ENCODE measurements around the gene JTB.
A peak's percentile ranks its signal among the peaks of the same experiment; 100 is the strongest.

JTB gene

DNA sequence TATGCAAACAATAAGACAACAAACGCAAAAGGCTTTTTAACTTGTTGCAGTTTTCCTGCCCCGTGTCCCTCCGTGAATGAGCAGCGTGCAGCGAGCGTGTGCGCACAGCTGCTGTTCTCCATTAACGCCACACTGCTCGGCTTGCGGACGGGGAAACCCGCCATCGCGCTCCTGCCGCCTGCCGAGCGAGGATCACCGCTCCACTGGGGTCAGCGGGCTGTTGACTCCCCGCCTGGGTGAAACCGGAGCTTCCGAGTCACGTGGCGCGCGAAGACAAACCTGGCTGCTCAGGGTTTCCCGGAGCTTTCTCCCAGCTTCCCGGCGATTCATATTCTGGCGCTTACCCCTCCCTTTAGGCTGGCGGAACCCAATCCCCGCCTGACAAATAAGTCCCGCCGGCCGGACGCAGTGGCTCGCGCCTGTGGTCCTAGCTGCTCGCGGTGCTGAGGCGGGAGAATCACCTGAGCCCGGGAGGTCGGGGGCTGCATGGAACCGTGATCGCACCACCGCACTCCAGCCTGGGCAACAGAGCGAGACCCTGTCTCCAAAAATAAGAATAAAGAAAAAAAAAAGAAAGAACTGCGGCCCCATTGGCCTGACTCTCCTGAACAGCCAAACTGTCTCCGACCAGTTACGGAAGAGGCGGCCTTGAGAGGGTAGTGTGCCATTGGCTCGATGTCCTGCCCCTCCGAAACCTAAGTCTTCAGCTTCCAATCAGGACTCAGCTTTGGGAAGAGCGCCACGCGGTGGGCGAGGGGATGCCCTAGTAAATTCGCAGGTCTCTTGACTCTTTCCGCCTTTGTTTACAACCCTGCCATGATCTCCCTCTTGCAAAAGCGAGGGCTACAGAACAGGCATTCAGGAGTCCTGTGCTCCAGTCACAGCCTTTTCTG lies 10.1 kb downstream of the JTB start, which contains the start of gene CREB3L4:
TSS of gene CREB3L4 (plus strand) at position 796 of the 893 bp plus-strand sequence. CDS start 624 bp downstream, outside the sequence.
- peak; percentile 96 to 98 for DNase-seq
- peak; percentile 90 for TF ChIP-seq POLR2A (IDR thresholded peaks at IDR 0.05; ENCODE audit: low read length)
- TF ChIP-seq GATA1 (IDR thresholded peaks at IDR 0.05; ENCODE audit: low read depth, low read length): no peak

DNA sequence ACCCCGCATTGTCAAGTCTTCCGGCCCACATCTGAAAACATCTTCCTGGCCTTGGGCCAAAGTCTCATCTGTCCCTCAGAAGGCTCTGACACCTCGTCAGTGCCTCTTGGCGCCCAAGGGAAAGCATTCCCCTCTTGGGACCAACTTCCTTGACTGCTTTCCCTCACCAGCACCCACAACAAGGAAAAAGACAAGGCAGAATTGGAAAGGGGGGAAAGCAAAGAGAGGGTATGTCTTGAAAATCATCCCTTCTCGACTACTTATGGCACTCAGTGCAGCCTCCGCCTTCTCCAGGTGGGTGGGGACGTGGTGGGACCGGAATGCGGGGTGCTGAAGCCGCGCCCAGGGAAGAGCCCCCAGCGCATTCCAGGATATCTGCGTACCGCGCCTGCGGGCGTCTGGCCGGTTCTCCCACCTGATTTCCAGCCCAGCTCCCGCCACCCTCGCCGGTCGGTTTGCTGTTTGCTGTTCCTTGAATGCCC lies 13.6 kb downstream of the JTB start:
- DNase-seq: no peak
- TF ChIP-seq GATA1 (IDR thresholded peaks at IDR 0.05; ENCODE audit: low read depth, low read length): no peak
- no peak for TF ChIP-seq POLR2A (IDR thresholded peaks at IDR 0.05; ENCODE audit: low read length)

DNA sequence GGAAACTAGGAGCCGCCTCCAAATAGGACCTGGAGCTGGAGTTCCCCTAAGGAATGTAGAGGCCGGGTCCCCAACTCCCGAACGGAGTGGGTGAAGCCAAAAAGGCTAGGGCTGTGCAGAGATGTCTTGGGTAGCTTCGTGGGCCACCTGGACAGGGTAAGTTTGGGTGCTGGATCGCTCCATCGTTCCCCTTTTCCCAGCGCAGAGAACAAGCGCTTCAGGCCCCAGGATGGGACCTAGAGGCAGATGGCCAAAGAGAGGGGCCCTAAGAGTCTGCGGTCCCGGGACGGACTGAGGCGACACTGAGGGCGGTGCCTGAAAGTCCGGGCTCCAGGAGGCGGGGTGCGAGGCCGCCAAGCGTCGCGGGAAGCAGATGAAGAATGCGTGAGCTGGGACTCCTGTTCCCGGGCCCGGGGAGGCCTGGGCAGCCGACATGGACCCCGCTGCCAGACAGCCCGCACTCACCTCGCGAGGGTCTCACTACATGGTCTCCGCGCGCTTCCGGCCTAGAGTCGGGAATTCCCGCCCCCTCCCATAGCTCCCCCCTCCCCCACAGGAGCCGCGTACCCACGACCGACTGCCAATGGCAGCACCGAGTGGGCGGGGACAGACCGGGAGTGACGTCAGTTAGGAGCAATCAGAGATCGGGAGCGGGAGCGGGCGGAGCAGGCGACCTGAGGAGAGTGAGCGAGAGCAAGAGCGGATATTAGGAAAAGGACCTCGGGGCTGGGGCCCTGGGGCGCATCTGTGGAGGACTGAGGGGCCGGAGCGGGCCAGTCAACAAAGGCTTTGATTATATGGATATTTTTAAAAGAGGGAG lies 14.2 kb downstream of the JTB start, which contains the start of gene SLC39A1:
TSS of gene SLC39A1 (minus strand) at position 508 of the 820 bp plus-strand sequence. CDS start 822 bp downstream, outside the sequence.
- peak; percentile 95 to 97 for DNase-seq
- peak; percentile 66 for TF ChIP-seq POLR2A (IDR thresholded peaks at IDR 0.05; ENCODE audit: low read length)
- TF ChIP-seq GATA1 (IDR thresholded peaks at IDR 0.05; ENCODE audit: low read depth, low read length): no peak

DNA sequence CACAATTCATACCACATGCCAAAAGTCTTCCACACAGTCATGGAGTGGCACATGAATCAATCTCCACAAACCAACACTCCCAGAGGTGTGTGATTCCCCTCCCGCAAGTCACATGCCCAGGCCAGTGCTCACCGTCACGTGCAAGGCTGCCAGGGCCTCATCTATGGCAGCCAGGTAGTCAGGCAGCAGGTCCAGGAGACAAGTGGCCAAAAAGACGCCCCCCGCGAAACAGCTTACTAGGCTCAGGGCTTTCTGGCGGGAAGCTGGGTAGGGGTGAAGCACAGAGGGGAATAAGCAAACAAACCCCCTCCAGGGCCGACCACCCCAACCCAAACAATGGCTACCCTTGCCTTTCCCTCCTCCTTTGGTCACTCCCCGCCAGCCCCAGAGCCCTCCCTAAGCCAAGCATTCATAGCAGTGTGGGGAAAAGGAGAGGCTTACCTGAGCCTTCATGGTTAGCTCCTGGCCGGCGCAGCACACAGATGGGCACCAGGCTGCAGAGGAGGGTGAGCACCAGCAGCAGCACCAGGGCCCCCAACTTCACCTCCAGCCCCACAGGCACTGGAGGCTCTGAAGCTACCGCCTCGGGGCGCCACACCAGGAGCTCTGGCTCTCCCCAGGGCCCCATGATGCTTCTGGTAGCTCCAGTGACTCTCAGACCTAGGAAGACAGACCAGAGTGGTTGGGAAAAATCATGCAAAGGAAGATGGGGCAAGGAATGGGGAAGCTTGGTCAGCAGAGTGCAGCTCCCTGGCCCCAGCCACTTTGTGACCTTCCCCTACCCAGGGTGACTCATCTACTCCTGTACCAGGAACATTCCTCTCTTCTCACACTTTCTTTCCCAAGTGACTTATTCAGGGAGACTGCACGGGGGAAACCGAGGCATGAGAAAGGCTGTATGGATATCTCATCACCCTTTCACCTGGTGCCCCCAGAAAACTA lies 15.1 kb downstream of the JTB start:
- no peak for TF ChIP-seq GATA1 (IDR thresholded peaks at IDR 0.05; ENCODE audit: low read depth, low read length)
- TF ChIP-seq POLR2A (IDR thresholded peaks at IDR 0.05; ENCODE audit: low read length): no peak
- peak in 1 of 2 experiments; percentile 45 for DNase-seq

DNA sequence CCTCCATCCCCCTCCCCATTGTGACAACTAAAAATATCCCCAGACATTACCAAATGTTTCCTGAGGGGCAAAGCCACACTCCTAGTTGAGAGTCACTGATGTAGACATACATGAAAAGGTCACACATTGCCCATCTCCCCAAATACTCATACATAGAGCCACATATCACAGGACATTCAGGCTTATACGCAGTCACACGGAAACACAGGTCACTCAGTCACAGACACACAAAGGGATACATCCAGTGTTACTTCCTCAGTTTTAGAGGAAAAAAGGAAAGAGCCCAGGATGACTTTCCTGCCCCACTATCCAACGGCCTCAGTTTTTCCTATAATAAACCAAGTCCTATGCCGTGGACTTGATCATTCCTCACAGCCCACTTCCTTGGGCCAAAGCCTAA lies 16.1 kb downstream of the JTB start:
- TF ChIP-seq GATA1 (IDR thresholded peaks at IDR 0.05; ENCODE audit: low read depth, low read length) (no peak), POLR2A (IDR thresholded peaks at IDR 0.05; ENCODE audit: low read length) (no peak)
- DNase-seq: no peak

DNA sequence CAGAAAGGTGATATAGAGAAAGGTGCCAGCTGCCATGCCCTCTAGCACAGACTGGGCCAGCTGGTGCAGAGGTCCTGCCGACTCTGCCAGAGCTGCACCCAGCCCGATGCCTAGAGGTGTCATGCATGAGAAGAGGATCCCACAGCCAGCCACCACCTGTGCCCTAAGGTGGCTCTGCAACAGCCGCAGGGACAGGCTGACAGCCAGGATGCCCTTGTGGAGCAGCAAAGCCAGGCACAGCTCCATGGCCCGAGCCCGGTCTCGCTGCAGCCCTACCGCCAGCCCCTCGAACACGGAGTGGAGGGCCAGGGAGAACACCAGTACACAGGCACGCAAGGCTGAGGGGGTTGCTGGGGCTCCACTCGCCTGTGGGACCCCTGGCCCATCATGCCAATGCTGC lies 17.3 kb downstream of the JTB start:
- TF ChIP-seq POLR2A (IDR thresholded peaks at IDR 0.05; ENCODE audit: low read length) (no peak), GATA1 (IDR thresholded peaks at IDR 0.05; ENCODE audit: low read depth, low read length) (no peak)

DNA sequence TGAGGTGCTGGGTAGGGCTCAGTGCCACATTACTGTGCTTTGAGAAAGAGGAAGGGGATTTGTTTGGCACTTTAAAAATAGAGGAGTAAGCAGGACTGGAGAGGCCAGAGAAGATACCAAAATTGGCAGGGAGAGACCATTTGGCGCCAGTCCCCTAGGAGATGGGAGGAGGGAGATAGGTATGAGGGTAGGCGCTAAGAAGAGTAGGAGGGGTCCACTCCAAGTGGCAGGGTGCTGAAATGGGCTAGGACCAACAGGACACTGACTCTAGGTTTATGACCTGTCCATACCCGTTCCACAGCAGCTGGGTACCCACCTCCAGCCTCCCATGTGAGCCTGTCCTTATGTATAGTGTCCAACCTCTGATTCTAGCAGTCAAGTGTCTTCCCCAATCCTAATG lies 18.0 kb downstream of the JTB start:
- DNase-seq: peak; percentile 60 to 62
- TF ChIP-seq GATA1 (IDR thresholded peaks at IDR 0.05; ENCODE audit: low read depth, low read length) (no peak), POLR2A (IDR thresholded peaks at IDR 0.05; ENCODE audit: low read length) (no peak)

More for the DNA sequence above, 17.3 kb downstream of the JTB start:
- DNase-seq: no peak

DNA sequence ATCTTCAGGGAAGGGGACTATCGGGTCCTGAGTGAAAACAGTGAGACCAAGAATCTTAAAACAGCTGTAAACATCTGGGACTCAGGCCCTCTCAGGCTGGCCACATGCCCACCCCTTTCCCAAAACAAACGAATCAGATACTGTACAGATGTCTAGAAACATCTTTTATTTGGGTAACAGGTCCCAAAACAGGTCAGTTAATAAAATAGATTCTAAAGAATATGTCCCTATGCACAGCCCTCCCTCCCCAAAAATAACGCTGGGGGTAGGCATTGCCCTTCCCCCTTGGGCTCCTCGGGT lies 18.6 kb downstream of the JTB start:
- DNase-seq: no peak
- TF ChIP-seq GATA1 (IDR thresholded peaks at IDR 0.05; ENCODE audit: low read depth, low read length) (no peak), POLR2A (IDR thresholded peaks at IDR 0.05; ENCODE audit: low read length) (no peak)

DNA sequence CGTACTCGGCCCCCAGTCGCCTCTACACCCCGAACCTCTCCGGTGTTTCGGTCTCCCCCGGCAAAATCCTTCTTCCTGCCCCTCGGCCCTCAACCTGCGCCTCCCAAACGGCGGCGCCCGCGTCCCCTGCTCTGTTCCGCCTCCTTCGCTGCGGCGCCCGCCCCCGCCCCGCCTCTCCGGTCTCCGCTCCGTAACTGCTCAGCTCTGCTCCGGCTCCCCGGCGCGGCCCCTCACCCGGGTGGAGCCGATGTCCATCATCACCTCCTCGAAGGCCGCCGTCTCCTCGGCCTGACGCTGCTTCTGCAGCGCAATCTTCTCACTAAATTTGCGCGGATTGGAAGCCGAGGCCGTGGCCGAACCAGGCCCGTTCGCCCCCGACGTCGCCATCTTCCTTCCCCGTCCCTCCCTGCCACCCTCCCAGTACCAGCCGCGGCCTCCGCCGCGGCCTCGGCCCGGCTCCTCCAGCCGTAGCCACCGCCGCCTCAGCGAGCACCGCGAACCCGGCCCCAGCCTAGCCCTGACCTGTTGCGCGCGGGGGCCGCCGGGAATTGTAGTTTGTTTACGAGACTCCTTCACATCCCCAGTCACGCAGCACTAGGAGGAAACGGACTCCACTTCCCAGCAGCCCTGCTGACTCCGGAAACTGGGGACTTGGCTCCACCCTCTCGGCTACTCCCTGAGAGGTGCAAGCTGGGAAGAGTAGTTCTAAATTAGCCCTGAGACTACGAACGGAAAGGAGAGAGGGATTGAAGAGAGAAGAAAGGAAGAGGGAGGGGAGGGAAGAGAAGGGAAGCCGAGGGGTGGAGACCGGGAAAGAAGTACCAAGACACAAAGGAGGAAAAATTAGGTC lies 19.1 kb downstream of the JTB start, which contains the start of gene CRTC2:
TSS of gene CRTC2 (minus strand) at position 502 of the 850 bp plus-strand sequence. CDS start at position 387, 115 bp downstream.
- TF ChIP-seq POLR2A (IDR thresholded peaks at IDR 0.05; ENCODE audit: low read length) (peak; percentile 78), GATA1 (IDR thresholded peaks at IDR 0.05; ENCODE audit: low read depth, low read length) (no peak)
- peak; percentile 97 to 99 for DNase-seq

DNA sequence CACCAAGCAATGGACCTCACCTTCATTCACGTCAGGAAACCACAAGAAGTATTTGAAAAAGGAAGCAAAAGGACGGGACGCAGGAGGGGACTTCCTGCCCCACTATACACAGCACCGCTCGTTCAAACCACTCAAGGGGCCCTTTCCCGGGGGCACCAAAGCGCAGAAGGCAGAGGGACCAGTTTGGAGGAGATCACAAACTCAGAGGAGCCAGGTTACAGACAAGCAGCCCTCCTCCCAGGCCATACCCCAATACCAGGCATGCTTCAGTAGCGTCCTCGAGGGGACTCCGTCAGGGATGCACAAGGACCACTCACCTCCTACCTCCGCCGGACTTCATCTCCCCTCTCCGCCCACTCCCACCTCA lies 19.7 kb downstream of the JTB start:
- peak in 1 of 2 experiments; percentile 55 for DNase-seq
- TF ChIP-seq GATA1 (IDR thresholded peaks at IDR 0.05; ENCODE audit: low read depth, low read length) (no peak), POLR2A (IDR thresholded peaks at IDR 0.05; ENCODE audit: low read length) (no peak)

DNA sequence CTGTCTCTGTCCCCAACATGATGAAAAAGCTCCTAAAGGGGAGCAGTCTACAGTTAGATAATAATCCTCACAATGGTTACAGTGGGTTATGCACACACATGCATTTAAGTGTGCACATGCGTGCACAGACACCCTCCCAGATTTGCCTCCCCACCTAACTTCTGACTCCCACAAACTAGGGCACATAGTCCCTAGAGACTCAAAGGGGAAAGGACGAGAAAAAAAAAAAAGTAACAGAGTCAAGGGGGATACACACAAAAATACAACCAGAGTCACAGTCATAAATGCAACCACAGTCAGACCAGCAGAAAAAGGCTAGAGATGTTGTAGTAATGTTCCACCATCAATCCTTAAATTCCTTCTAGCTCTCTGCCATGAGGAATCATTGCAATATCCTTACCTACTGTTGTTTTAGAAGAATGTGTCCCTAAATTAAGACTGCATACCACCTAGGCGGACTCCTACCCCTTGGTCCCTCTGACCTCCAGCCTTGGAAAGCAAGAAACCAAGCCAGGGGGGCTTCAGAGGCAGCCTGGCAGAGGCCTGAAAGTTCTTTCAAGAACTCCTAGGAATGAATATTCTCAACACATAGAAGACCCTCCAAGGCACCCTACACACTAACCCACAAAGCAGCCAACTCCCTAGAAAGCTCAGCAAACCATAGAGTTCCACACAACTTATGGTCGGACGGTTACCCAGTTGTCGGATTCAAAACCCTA lies 20.3 kb downstream of the JTB start:
- DNase-seq: no peak
- no peak for TF ChIP-seq GATA1 (IDR thresholded peaks at IDR 0.05; ENCODE audit: low read depth, low read length)
- no peak for TF ChIP-seq POLR2A (IDR thresholded peaks at IDR 0.05; ENCODE audit: low read length)

DNA sequence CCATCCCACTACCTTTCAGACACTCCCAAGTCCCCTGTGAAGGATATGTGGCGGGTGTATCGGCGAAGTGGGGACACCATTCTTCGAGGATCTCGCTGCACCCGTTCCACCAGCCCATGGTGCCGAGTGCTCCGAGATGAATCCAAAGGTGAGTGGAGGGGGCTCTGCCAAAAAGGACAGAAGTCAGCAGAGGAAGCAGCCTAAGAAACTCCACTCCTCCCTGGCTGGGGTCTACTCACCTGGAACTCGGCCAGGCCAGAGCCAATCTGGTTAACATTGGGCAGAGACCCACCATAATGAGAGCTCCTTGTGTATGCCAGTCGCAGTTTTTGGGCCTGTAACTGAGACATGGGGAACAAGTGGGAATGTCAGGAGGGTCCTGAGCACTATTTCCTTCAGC lies 22.6 kb downstream of the JTB start:
- no peak for DNase-seq
- TF ChIP-seq POLR2A (IDR thresholded peaks at IDR 0.05; ENCODE audit: low read length): no peak
- no peak for TF ChIP-seq GATA1 (IDR thresholded peaks at IDR 0.05; ENCODE audit: low read depth, low read length)

All from erythroblast (primary cell).